Ramos (cell line): ENCODE results near the gene PRR30.
"Not testable (repeated sequence)": the region's sequence is repeated elsewhere in the genome, so short reads cannot be mapped to it uniquely, and the experiment has no call there.

Experiments used
- in situ Hi-C: fragments of 300-500 bp; cut with MboI; formaldehyde crosslinking; loops from one replicate; pipeline ENCODE4 v1.14.3; 2022; ENCODE audit warnings: low sequenced_read_pairs; ENCODE audit not compliant: unreplicated experiment

Gene PRR30

DNA sequence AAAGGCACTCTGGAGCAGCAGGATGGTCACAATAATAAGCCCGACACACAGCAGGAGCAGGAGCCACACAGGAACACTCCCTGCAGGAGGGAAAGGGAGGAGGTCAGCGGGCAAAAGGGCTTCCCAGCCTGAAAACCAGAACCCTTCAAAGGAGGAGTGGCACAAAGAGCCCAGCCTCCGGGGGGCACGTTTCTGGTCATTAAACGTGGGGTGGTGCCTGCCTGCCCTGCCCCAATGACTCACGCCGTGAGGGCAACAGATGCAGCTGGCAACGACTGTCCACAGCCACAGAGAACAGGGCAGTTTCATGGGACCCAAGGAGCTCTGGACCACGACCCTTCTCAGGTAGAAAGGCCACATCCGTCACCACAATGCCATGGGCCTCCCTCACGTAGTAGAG lies 7.8 kb downstream of the PRR30 start:
- in situ Hi-C loops = no loop called here

GRCh38 chr2:27130396-27130795 lies 8.8 kb downstream of the PRR30 start:
- in situ Hi-C loops = no loop called here

GRCh38 chr2:27128668-27129571 lies 10.3 kb downstream of the PRR30 start:
- in situ Hi-C loops = no loop called here

DNA sequence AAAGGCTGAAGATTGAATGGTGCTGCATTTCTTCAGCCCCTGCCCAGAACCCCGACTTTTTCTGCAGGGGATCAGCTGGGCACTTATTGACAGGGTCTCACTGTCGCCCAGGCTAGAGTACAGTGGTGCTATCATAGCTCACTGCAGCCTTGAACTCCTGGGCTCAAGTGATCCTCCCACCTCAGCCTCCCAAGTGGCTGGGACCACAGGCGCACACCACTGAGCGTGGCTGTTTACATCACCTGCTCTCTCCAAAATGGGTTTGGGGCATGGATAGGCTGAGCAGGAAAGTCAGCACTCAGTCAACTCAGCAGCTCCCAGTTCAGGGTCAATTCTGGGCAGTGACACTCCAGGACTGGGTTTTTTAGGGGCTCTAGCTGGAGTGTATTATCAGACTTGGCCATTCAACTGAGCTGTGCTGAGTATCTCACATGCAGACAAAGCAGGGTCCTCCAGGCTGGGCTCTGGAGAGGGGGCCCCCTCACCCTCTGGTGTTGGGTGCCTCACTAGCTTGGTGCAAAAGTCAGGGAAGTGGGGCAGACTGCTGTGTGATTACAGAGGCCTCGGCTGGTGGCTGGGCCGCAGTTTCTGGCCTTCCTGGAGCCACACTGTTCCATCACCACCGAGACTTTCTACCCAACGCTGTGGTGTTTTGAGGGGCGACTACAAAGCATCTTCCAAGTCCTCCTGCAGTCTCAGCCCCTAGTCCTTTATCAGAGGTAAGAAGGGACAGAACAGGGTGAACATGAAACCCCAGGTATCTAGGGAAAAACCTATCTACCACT lies 11.1 kb downstream of the PRR30 start:
- in situ Hi-C loops = no loop called here

DNA sequence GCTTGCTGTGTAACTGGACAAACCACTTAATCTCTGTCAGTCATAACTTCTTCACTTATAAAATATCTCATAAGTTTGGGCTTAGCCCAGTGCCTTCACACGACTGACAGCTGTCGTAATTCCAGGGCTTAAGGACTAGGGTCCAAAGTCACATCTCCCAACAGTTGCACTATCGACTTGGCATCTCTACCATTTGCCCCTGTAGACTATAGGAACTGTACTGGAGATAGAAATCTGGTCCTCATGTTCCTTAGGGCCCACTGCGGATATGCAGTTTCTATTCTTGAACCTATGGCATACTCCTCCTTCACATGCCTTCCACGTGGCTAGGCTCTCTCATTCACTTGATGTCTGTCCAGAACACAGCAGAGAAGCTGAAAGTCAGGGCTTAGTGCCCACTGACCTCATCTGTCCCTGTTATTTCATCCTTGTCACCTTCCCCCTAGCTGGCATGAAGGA lies 12.9 kb downstream of the PRR30 start:
- in situ Hi-C loops = no loop called here

GRCh38 chr2:27125104-27125503 lies 14.1 kb downstream of the PRR30 start:
- in situ Hi-C loops = no loop called here

DNA sequence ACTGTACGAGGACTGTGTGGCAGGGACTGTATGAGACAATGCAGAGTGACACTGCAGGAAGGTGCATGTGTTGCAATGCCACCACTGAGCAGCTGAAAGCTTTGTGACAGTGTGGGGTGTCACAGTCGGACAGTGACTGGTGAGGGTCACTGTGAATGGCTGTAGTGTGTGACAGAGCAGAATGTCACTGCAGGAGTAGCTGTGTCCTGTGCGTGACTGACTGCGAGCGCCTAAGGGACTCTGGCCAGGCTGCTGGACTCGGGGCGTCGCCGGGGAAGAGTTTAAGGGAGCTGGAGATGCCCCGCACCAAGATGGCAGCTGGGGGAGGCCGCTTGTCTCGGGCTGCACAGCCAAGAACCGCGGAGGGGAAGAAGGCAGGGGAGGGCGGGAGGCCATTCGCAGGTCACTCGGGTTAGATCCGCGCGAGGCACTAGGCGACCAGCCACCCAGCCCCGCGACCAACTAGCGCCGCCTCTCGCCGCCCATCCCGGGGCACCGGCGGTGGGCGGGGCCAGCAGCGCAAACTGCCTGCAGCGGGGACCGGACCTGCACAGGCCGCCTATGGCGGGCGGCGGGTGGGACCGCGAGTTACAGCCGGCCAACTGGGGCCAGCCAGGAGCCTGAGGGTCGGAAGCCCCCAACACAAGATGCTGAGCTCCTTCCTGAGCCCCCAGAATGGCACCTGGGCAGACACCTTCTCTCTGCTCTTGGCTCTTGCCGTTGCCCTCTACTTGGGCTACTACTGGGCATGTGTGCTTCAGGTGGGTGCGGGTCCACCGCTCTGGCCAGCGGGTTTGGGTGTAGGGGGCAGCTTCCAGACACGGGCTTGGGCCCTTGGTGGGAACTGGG lies 15.7 kb downstream of the PRR30 start, which contains the start of gene ABHD1:
Gene ABHD1 (plus strand): TSS at position 514 of the 849 bp plus-strand sequence. CDS start 134 bp downstream, at position 648.
- in situ Hi-C loops = no loop called here

- in situ Hi-C loops = no loop called here
Observed at GRCh38 chr2:27122791-27123190, 16.4 kb downstream of the PRR30 start.

DNA sequence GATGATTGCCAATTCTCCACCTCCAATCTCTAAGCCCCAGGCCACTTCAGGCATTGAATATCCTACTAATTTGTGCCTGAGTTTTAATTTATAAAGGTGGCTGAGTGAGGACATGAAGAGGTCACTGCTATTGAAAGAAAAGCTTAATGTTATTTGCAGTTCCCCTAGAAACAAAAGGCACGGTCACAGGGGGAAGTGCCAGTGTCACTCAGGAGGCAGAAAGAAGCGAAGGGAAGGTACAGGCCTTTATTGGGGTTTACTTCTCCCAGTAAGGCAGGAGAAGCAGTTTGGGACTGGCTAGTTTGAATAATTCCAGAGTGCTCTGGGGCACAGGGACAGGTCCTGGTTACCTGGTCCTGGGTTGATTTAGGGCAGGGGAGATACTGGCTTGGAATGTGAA lies 17.3 kb downstream of the PRR30 start:
- in situ Hi-C loops = no loop called here

- in situ Hi-C loops = not testable (repeated sequence)
Observed at GRCh38 chr2:27119330-27119670, 19.9 kb downstream of the PRR30 start.

DNA sequence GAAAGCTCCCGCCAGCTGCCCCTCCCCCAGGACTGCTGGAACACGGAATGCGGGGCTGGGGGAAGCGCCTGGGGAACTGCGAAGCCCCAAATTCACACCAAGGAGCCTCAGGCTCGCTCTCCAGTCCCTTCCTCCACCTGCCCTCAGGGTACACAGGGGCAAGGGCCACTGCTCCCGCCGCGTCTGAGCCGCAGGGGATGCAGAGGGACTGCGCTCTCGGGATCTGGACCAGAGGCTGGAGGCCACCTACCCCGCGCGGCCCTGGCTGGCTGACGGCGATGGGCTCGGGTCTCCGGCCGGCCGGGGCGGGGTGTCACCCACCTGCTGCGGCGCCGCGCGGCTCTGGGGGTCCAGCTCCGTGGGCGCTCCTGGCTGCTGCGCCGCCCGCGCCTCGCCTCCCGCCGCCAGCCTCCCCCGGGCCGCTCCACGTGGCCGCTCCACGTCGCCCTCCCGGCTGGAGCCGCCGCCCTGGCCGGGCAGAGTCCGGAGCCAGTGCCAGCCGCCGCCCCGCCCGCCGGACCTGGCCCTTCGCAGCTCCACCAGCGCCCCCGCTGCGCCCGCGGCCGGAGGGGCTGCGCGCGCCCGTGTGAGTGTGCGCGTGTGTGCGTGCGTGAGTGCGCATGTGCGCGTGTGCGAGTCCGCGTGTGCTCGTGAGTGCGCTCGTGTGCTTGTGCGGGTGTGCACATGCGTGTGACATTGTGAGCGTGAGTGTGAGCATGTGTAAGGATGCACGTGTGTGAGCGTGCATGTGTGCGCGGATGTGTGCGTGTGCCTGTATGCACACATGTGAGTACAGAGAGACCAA lies 20.5 kb downstream of the PRR30 start, which contains the start of gene CGREF1:
Gene CGREF1 (minus strand): TSS at position 604 of the 805 bp plus-strand sequence. CDS start 14,762 bp downstream, outside the sequence.
- in situ Hi-C loops = no loop called here

GRCh38 chr2:27117995-27118524 lies 21.1 kb downstream of the PRR30 start:
- in situ Hi-C loops = no loop called here

DNA sequence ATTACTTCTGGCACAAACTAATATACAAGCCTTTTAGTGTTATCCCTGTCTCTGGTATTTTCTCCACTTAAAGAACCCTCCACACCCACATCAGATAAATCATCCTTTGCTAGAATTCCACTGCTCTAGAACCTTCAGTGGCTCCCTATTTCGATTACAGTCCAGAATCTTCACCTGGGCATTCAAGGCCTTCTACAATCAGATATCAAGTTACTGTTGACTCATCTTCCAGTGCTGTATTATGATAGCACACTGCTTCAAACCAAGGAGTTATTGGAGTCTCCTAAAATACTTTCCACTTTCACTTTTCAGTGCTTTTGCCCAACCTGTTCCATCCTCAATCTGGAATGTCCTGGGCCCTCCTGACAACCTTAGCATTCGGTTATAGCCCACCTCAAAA lies 23.7 kb downstream of the PRR30 start:
- in situ Hi-C loops = no loop called here

GRCh38 chr2:27111392-27112078 lies 27.7 kb downstream of the PRR30 start:
- in situ Hi-C loops = not testable (repeated sequence)

DNA sequence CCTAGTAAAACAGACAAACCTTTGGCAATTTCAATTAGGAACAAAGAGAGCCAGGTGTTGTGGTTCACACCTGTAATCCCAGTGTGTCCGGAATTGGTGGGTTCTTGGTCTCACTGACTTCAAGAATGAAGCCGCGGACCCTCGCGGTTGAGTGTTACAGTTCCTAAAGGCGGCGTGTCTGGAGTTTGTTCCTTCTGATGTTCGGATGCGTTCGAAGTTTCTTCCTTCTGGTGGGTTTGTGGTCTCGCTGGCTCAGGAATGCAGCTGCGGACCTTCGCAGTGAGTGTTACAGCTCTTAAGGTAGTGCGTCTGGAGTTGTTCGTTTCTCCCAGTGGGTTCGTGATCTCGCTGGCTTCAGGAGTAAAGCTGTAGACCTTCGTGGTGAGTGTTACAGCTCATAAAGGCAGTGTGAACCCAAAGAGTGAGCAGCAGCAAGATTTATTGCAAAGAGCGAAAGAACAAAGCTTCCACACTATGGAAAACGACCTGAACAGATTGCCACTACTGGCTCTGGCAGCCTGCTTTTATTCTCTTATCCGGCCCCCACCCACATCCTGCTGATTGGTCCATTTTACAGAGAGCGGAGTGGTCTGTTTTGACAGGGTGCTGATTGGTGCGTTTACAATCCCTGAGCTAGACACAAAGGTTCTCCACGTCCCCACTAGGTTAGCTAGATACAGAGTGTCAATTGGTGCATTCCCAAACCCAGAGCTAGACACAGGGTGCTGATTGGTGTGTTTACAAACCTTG lies 28.4 kb downstream of the PRR30 start:
- in situ Hi-C loops = not testable (repeated sequence)

DNA sequence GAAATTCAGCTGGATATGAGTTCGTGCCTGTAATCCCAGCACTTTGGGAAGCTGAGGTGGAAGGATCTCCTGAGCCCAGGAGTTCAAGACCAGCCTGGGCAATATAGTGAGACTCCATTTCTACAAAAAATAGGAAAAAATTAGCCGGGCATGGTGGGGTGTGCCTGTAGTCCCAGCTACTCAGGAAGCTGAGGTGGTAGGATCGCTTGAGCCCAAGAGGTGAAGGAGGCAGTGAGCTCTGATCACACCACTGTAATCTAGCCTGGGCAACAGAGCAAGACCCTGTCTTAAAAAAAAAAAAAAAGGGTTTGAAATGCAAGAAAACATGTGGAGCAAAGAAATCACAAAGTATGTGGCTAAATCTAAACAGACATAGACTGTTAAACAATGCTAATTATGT lies 30.1 kb downstream of the PRR30 start:
- in situ Hi-C loops = no loop called here

GRCh38 chr2:27108221-27108620 lies 31.0 kb downstream of the PRR30 start:
- in situ Hi-C loops = no loop called here

DNA sequence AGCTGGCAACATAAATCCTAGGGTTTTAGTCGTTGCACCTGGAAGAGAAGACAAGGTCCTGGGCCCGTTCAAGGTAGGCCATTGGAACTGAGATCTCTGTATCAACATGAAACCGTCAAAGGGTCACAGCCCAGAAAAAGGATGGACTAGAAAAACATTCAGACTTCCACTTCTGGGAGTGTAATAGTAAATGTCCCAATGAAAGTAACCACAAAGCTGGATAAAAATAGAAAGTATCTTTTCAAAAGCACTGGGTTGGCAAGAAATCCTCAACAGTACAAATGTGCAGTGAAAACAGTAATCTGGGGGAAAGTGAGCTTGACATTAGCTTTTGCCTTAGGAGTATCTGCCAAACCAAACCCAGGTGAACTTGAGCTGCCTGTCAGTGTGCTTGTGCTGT lies 33.2 kb downstream of the PRR30 start:
- in situ Hi-C loops = no loop called here
